ENCODE measurements around the gene ECI1. TPM values are rescaled to one million over a fixed set of nuclear protein-coding genes. Genes with fewer than 3 reads are reported as not detected.

Gene ECI1
- total RNA-seq, 2 experiments from 2014 or later: 10.1 to 12.5 TPM

- intact Hi-C loops (cut with DNase I, micrococcal nuclease): loop anchor here in 1 of 2 experiments (10.0 kb wide), 1 partner anchor 795 kb away; the partner anchor contains the start of gene UNKL
- peaks cover 16% of the 10 kb centered on the region for H3K36me3 Mint-ChIP-seq (ENCODE audit: low read depth)
- Histone ChIP-seq H3K4me1 (ENCODE audit: insufficient read depth, low read length) (peaks cover 37% of the 10 kb centered on the region), H3K9me3 (ENCODE audit: control insufficient read depth in 1 of 2, insufficient read depth in 1 of 2, low read length in 2 of 2) (no peaks in the 10 kb centered on the region), H3K36me3 (ENCODE audit: insufficient read depth, low read length) (peaks cover 32% of the 10 kb centered on the region), H3K27ac (ENCODE audit: low read depth in 1 of 2, low read length in 2 of 2) (no peak overlapping the region), H3K27me3 (ENCODE audit: control insufficient read depth in 1 of 2, insufficient read depth in 2 of 2, low read length in 2 of 2) (no peaks in the 10 kb centered on the region), H3K4me3 (ENCODE audit: low read length) (no peak overlapping the region)
- H3K4me3 Mint-ChIP-seq: peak overlapping the region; percentile 11
- H3K27ac Mint-ChIP-seq: no peak overlapping the region
- H3K27me3 Mint-ChIP-seq: no peaks in the 10 kb centered on the region
- CTCF ChIA-PET: no interaction called here
- ATAC-seq (ENCODE audit: poor library complexity) (no peak), DNase-seq (no peak)
- H3K4me1 Mint-ChIP-seq (ENCODE audit: low read depth): peaks cover 19% of the 10 kb centered on the region
- TF ChIP-seq CTCF (IDR thresholded peaks at IDR 0.05): no peak
- POLR2A ChIA-PET: no interaction called here
- no peaks in the 10 kb centered on the region for H3K9me3 Mint-ChIP-seq
These were observed 41.4 kb downstream of the ECI1 start for GRCh38 chr16:2210009-2210332.

GRCh38 chr16:2209258-2210008 lies 42.0 kb downstream of the ECI1 start:
- TF ChIP-seq CTCF (IDR thresholded peaks at IDR 0.05): no peak
- intact Hi-C loops (cut with DNase I, micrococcal nuclease): loop anchor here (5.0 to 10.0 kb wide), 3 partner anchors 43 to 795 kb away; partner anchors contain the start of genes ECI1 (in 1 of the 2), NTHL1 (in 1 of the 2), TSC2 (in 1 of the 2) and UNKL (in 1 of the 2)
- H3K4me1 Mint-ChIP-seq (ENCODE audit: low read depth): peaks cover 23% of the 10 kb centered on the region
- H3K4me3 ChIP-seq (ENCODE audit: low read length): no peak overlapping the region
- H3K9me3 Mint-ChIP-seq: no peaks in the 10 kb centered on the region
- ChIA-PET CTCF (no interaction called here), POLR2A (no interaction called here)
- H3K9me3 ChIP-seq (ENCODE audit: control insufficient read depth in 1 of 2, insufficient read depth in 1 of 2, low read length in 2 of 2): no peaks in the 10 kb centered on the region
- ATAC-seq (ENCODE audit: poor library complexity) (no peak), DNase-seq (no peak)
- H3K27me3 Mint-ChIP-seq: no peaks in the 10 kb centered on the region
- H3K4me3 Mint-ChIP-seq: peak overlapping the region; percentile 11
- no peak overlapping the region for H3K27ac Mint-ChIP-seq
- H3K27me3 ChIP-seq (ENCODE audit: control insufficient read depth in 1 of 2, insufficient read depth in 2 of 2, low read length in 2 of 2): no peaks in the 10 kb centered on the region
- peaks cover 32% of the 10 kb centered on the region for H3K36me3 ChIP-seq (ENCODE audit: insufficient read depth, low read length)
- H3K27ac ChIP-seq (ENCODE audit: low read depth in 1 of 2, low read length in 2 of 2): no peak overlapping the region
- H3K4me1 ChIP-seq (ENCODE audit: insufficient read depth, low read length): peaks cover 42% of the 10 kb centered on the region
- H3K36me3 Mint-ChIP-seq (ENCODE audit: low read depth): peaks cover 16% of the 10 kb centered on the region

GRCh38 chr16:2208772-2209171 lies 42.6 kb downstream of the ECI1 start:
- H3K9me3 Mint-ChIP-seq: no peaks in the 10 kb centered on the region
- Histone ChIP-seq H3K9me3 (ENCODE audit: control insufficient read depth in 1 of 2, insufficient read depth in 1 of 2, low read length in 2 of 2) (no peaks in the 10 kb centered on the region), H3K27me3 (ENCODE audit: control insufficient read depth in 1 of 2, insufficient read depth in 2 of 2, low read length in 2 of 2) (no peaks in the 10 kb centered on the region), H3K36me3 (ENCODE audit: insufficient read depth, low read length) (peaks cover 32% of the 10 kb centered on the region), H3K4me3 (ENCODE audit: low read length) (no peak overlapping the region), H3K4me1 (ENCODE audit: insufficient read depth, low read length) (peaks cover 40% of the 10 kb centered on the region), H3K27ac (ENCODE audit: low read depth in 1 of 2, low read length in 2 of 2) (no peak overlapping the region)
- ChIA-PET CTCF (no interaction called here), POLR2A (no interaction called here)
- no peak overlapping the region for H3K27ac Mint-ChIP-seq
- no peaks in the 10 kb centered on the region for H3K27me3 Mint-ChIP-seq
- TF ChIP-seq CTCF (IDR thresholded peaks at IDR 0.05): no peak
- H3K4me3 Mint-ChIP-seq: no peak overlapping the region
- peaks cover 24% of the 10 kb centered on the region for H3K4me1 Mint-ChIP-seq (ENCODE audit: low read depth)
- DNase-seq: no peak
- H3K36me3 Mint-ChIP-seq (ENCODE audit: low read depth): peaks cover 16% of the 10 kb centered on the region
- ATAC-seq (ENCODE audit: poor library complexity): no peak
- intact Hi-C loops (cut with DNase I, micrococcal nuclease): loop anchor here (5.0 kb wide), 2 partner anchors 44 to 161 kb away; partner anchors contain the start of genes ECI1 (in 1 of the 2), NTHL1 (in 1 of the 2) and TSC2 (in 1 of the 2)

Data from CD4-positive, alpha-beta T cell (primary cell).